ENCODE measurements around the gene OBSCN.
"Not testable (repeated sequence)": the region's sequence is repeated elsewhere in the genome, so short reads cannot be mapped to it uniquely, and the experiment has no call there.

DNA sequence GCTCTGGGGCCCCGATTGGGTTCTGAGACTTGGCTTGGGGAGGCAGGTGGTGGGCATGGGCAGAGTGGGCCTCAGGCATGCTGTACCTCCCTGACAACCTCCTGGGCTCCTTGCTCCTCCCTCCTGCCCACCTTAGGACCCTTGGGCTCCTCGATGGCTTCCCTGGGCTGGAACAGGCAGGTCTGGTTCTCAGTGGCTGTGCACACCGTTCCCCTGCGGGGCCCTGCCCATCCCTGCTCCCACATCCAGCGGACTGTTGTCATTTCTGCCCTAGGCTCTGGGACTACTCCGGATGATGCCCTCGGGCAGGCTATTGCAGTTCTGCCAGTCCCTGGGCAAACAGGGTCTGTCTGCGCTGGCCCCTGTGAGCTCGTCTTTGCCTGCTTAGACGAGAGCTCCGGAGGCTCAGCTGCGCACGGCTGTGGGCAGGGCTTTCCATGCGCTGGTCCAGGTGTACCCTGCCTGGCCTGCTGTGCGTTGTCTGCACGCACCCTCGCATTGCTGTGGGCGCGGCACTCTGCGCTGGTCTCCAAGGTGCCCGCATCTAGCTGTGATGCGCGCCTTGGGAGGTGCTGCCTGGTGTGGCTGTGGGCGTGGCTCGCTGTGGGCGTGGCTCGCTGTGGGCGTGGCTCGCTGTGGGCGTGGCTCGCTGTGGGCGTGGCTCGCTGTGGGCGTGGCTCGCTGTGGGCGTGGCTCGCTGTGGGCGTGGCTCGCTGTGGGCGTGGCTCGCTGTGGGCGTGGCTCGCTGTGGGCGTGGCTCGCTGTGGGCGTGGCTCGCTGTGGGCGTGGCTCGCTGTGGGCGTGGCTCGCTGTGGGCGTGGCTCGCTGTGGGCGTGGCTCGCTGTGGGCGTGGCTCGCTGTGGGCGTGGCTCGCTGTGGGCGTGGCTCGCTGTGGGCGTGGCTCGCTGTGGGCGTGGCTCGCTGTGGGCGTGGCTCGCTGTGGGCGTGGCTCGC, 34.0 kb upstream of the OBSCN start:
- not testable (repeated sequence) for TF ChIP-seq EZH2phosphoT487 (IDR thresholded peaks at IDR 0.05; ENCODE audit: borderline replicate concordance, low read depth, low read length)
- TF ChIP-seq, protein P1, sequence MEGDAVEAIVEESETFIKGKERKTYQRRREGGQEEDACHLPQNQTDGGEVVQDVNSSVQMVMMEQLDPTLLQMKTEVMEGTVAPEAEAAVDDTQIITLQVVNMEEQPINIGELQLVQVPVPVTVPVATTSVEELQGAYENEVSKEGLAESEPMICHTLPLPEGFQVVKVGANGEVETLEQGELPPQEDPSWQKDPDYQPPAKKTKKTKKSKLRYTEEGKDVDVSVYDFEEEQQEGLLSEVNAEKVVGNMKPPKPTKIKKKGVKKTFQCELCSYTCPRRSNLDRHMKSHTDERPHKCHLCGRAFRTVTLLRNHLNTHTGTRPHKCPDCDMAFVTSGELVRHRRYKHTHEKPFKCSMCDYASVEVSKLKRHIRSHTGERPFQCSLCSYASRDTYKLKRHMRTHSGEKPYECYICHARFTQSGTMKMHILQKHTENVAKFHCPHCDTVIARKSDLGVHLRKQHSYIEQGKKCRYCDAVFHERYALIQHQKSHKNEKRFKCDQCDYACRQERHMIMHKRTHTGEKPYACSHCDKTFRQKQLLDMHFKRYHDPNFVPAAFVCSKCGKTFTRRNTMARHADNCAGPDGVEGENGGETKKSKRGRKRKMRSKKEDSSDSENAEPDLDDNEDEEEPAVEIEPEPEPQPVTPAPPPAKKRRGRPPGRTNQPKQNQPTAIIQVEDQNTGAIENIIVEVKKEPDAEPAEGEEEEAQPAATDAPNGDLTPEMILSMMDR (conservative IDR thresholded peaks at IDR 0.05; ENCODE audit: low read length) = not testable (repeated sequence)

Data from OCI-LY7 (cell line).